Measurements from ENCODE around the gene FAM221B. TPM values are rescaled to one million over a fixed set of nuclear protein-coding genes. Genes with fewer than 3 reads are reported as not detected.

Gene FAM221B
- total and polyA plus RNA-seq, 9 of the 15 experiments (the other 6 are each of a cell fraction or from before 2014, with no cell fraction given), result 0.01 TPM; not detected in 8

- TF ChIP-seq ZNF764 (CRISPR knock-in tag; IDR thresholded peaks at IDR 0.05; ENCODE audit: low read depth) (no peak), CAMTA2 (CRISPR knock-in tag; conservative IDR thresholded peaks at IDR 0.05) (no peak), ZZZ3 (IDR thresholded peaks at IDR 0.05) (no peak), ZNF12 (CRISPR knock-in tag; IDR thresholded peaks at IDR 0.05) (no peak), KDM1A (IDR thresholded peaks at IDR 0.05) (peak; percentile 70 to 79; a peak in 3 of 4 replicates), NFE2 (IDR thresholded peaks at IDR 0.05; ENCODE audit: low read depth) (peak; percentile 59), XRCC3 (IDR thresholded peaks at IDR 0.05) (no peak), GABPA (tag; conservative IDR thresholded peaks at IDR 0.05; ENCODE audit: low read depth) (peak; percentile 66), PHF20 (IDR thresholded peaks at IDR 0.05; ENCODE audit: partially characterized antibody) (no peak), FOXM1 (IDR thresholded peaks at IDR 0.05; ENCODE audit: low read depth) (no peak), FOXM1 (CRISPR knock-in tag; IDR thresholded peaks at IDR 0.05; ENCODE audit: low read depth) (no peak), NRF1 (conservative IDR thresholded peaks at IDR 0.05 in 1 of 2, IDR thresholded peaks at IDR 0.05 in 1 of 2) (no peak)
- TF ChIP-seq, protein P1, sequence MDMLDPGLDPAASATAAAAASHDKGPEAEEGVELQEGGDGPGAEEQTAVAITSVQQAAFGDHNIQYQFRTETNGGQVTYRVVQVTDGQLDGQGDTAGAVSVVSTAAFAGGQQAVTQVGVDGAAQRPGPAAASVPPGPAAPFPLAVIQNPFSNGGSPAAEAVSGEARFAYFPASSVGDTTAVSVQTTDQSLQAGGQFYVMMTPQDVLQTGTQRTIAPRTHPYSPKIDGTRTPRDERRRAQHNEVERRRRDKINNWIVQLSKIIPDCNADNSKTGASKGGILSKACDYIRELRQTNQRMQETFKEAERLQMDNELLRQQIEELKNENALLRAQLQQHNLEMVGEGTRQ (CRISPR knock-in tag; IDR thresholded peaks at IDR 0.05), result peak; percentile 55; the same call in 1 of the 2 replicates
- TF ChIP-seq, protein P2, sequence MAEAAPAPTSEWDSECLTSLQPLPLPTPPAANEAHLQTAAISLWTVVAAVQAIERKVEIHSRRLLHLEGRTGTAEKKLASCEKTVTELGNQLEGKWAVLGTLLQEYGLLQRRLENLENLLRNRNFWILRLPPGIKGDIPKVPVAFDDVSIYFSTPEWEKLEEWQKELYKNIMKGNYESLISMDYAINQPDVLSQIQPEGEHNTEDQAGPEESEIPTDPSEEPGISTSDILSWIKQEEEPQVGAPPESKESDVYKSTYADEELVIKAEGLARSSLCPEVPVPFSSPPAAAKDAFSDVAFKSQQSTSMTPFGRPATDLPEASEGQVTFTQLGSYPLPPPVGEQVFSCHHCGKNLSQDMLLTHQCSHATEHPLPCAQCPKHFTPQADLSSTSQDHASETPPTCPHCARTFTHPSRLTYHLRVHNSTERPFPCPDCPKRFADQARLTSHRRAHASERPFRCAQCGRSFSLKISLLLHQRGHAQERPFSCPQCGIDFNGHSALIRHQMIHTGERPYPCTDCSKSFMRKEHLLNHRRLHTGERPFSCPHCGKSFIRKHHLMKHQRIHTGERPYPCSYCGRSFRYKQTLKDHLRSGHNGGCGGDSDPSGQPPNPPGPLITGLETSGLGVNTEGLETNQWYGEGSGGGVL (CRISPR knock-in tag; IDR thresholded peaks at IDR 0.05), result no peak
Observed at GRCh38 chr9:35834260-35835215, 6.0 kb upstream of the FAM221B start (continued).

Data from K562 (cell line).